NCI-H2196 (cell line): Measurements from ENCODE around the gene COQ7.

Source experiments
- DNase-seq: peaks from one replicate; lab custom pipeline; 2025; ENCODE audit not compliant: unreplicated experiment; lab: John Stamatoyannopoulos, UW

Gene COQ7

DNA sequence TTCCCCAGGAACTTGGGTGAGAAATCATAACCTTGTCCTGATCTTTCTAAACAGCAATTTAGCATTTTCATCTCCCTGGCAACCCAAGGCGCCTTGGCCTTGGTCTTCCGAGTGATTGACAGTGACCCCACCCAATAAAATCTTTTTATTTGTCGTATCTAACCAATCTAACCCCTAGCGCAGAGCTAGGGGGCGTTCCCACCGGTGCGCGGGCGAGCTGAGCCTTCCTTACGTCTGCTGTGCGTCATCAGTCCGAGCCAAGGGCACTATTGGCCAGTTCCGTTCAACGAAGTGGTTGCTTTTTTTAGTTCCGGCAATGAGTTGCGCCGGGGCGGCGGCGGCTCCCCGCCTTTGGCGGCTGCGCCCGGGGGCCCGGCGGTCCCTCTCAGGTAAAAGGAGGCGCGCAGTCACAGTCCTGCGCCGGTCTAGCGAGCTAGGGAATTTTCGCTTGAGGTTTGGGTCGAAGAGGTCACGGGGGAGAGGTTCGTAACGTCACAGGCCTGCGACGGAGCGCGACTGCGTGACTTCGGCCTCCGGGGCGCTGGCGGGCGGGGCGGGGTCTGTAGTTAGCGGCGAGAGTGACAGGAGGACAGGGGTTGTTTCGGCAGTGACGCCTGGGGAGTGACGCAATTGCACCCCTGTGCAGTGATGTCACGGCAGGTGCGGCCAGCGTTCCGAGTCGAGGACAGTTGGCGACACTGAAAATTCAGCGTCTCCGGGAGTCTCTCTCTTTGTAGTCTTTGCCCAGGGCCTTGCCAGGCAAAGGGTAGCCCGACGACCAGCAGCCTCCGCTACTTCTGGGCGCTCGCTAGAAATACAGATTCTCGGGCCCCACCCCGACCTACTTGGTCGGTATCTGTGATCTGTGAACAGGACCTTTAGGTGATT is at the start of gene COQ7:
COQ7 (plus strand) TSS at position 266 of the 888 bp plus-strand sequence; CDS start at position 317, 51 bp downstream.
- DNase-seq = peak; percentile 99

GRCh38 chr16:19020689-19021088 is 46.7 kb upstream of the COQ7 start:
- no peak for DNase-seq

GRCh38 chr16:19021747-19022146 is 45.7 kb upstream of the COQ7 start:
- DNase-seq = no peak

DNA sequence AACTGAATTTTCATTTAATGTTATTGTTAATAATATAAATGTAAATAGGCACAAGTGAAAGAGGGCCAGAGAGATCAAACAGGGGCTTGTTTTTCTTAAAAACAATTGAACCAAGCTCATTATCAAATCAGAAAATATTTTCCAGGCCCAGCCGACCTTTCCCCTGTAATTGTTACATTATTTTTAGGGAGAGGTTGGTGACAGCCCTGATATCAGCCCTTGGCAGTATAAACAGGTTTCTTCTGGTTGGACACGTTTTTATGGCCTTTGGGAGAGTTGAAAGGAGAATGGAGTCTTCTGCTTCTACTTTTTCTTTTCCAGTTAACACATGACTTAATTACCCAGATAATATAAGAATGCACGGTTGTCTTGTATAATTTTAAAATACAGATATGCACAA is 40.0 kb upstream of the COQ7 start:
- DNase-seq = no peak

DNA sequence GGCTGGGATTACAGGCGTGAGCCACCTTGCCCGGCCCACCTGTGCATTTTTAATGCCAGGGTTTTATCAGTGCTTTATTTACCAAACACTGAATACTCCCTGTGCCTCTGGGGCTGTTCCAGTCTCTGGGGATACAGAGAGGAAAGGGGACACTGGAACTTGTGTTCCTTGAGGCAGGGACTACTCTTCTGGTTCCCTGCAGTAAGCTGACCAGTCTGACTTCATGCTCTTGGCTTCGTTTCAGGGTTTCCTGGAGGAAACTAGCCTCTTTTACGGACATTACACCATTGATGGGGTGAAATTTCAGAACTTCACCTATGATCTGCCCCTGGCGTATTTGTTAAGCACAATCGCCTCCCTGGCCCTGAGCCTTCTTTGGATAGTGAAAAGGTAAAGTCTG is 37.4 kb upstream of the COQ7 start:
- no peak for DNase-seq

DNA sequence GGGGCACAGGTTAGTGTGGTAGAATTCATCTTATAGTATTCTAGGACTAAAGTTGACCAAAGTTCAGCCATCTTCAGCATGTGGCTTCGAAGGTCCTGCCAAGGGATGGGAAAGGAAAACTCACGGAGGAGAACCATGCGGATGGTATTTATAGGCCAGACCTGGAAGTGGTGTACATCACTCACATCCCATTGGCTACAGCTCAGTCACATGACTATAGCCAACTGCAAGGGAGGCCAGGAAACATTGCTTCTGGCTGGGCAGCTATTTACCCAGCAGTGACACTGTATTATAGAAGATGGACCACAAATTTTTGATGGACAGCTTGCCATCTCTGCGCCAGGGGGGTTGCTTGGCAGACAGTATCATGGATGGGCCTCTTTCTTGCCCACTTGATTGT is 35.7 kb upstream of the COQ7 start:
- no peak for DNase-seq

DNA sequence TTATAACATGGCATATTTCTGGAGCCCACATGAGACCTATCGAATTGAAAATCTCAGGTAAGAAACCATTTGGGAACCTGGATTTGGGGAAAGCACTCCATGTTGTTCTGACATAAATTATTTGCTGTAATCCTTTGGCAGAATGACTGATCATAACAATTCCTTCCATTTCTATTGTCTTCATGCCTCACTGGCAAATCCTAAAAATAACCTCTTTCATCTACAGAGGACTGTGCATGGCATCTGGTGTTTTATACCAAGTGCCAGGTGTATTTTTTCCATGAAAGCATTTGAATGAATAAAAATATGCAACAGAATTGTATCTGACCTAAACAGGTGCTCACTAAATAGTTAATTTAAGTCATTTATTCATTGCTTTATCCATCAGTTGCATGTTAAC is 33.7 kb upstream of the COQ7 start:
- DNase-seq = no peak

DNA sequence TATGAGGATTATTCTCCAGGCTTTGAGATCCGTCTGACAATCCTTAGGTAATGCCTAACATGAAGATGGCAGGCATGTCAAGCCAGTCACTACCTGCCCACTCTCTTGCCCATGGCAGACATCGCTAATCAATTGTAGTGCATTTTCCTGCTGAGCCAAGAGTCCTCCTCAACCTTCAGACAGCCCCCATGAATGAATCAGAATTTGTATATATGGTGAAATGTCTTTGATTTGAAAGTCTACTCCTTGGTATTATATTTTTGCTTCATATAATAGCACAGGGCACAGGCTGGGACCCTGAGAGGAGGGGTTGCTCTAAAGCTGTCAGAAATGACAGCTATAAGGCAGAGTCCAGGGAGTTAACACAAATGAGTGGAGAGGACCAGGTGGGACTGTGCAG is 27.0 kb upstream of the COQ7 start:
- no peak for DNase-seq

- DNase-seq = no peak
These were observed 22.6 kb upstream of the COQ7 start for GRCh38 chr16:19044769-19045168.

- no peak for DNase-seq
These were observed 21.4 kb upstream of the COQ7 start for GRCh38 chr16:19046062-19046461.

DNA sequence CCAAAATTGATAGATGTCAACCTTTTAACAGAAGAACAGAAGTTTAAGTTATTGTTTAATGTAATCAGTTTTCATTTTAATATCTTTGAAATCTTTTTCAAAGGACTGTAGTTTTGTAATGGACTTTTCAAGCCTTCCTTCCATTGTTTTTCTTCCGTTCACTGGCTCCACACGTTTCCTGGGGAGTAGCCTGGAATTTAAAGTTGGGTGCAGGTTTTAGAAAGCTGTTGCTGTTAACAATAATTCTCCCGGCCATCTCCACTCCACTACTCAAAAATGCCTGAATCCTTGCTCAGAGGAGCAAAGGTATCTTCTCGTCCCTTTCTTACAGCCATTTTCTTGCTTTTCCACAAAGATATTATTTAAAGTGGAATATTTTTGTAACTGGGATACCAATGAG is 4.7 kb upstream of the COQ7 start:
- DNase-seq = no peak

DNA sequence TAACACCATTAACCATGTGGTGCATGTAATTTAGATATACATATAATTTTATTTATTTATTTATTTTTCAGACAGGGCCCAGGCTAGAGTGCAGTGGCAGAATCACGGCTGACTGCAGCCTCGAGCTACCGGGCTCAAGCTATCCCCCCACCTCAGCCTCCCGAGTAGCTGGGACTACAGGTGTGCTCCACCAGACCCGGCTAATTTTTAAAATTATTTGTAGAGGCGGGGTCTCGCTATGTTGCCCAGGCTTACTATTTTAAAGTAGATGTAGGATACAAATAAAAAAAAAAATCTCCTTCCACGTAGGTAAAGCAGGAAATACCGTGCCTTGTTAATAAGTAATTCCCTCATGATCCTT is 446 bp upstream of the COQ7 start:
- no peak for DNase-seq

DNA sequence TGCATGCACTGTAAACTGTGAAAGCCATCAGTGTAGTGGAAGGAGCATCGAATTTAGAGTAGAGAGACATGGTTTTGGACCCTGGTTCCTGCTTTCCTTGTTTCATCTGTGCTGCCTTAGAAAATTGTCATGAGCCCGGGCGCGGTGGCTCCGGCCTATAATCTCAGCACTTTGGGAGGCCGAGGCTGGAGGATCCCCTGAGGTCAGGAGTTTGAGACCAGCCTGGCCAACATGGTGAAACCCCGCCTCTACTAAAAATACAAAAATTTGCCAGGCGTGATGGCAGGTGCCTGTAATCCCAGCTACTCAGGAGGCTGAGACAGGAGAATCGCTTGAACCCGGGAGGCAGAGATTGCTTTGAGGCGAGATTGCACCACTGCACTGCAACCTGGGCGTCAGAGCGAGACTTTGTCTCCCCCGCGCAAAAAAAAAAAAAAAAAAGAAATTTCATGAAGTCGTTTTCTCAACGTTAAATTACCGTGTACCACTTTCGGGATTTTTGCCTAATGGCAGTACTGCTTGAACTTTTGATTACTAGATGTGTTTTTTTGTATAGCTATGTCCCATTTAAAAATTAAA is 912 bp downstream of the COQ7 start:
- no peak for DNase-seq

DNA sequence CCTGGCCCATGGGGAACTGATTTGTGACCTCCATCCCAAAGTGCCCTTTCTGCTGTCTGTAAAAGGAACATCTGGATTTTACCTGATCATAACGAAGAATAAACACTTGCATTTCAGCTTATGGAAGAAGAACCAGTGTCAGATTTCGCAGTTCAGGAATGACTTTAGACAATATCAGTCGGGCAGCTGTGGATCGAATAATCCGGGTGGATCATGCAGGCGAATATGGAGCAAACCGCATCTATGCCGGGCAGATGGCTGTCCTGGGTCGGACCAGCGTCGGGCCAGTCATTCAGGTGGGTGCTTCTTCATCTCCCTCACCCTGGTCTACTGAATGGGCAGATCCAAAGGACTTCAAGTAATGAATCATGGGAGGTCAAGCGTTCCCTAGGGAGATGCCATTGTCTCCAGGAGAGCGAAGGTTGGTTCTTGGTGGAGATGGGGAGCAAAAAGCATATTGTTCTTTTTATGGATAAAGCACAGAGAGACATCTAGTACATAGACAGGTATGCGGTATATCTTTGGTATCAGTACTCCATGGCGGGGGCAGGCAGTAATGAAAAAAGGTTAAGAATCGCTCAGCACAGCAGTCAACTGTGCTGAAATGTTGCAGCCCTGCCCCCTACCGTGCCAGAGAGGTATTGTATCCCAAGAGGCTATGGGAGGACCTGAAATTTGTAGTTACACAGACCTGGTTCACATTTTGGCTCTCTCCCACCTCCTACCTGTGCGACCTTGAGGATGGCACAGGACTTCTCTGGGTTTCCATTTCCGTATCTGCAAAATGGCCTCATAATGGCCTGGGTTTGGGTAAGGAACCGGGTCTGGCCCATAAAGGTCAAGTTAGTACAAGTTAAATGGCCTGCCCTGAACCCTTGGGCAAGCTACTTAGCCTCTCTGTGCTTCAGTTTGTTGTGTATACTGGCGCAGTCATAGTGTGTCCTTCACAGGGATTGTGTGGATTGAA is 4.7 kb downstream of the COQ7 start:
- peak; percentile 39 for DNase-seq

GRCh38 chr16:19073344-19073743 is 5.9 kb downstream of the COQ7 start:
- DNase-seq = no peak

DNA sequence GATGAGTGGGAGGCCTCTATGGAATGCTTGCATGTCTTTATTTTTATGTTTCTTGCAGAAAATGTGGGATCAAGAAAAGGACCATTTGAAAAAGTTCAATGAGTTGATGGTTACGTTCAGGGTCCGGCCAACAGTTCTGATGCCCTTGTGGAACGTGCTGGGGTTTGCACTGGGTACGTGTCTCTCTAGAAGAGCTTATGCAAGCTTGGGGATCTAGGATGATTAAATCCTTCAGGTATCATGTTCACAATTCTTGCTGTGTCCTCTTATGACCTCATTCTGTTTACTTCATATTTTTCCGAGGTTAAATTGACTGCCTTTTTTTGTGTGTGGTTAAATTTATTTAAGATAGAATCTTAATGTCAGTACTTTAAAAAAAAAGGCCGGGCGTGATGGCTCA is 6.4 kb downstream of the COQ7 start:
- no peak for DNase-seq

DNA sequence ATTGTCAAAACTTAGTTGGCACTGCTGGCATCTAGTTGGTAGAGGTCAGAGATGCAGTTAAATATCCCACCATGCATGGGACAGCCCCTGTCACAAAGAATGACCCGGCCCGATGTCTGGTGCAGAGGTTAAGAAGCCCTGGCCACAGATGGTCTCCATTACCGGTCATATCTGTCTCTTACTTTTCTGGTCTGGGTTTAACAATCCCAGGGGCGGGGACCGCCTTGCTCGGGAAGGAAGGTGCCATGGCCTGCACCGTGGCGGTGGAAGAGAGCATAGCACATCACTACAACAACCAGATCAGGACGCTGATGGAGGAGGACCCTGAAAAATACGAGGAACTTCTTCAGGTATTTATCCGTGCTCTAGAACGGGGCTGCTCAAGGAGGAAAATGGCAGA is 8.1 kb downstream of the COQ7 start:
- no peak for DNase-seq

- no peak for DNase-seq
These were observed 10.5 kb downstream of the COQ7 start for GRCh38 chr16:19077879-19078278.

GRCh38 chr16:19083670-19084069 is 16.3 kb downstream of the COQ7 start:
- DNase-seq = no peak

- DNase-seq = no peak
These were observed 16.7 kb downstream of the COQ7 start for GRCh38 chr16:19084139-19084538.

- DNase-seq = no peak
These were observed 17.5 kb downstream of the COQ7 start for GRCh38 chr16:19084879-19085278.
